ENCODE data around the gene ORMDL1. TPM values are rescaled to one million over a fixed set of nuclear protein-coding genes. Genes with fewer than 3 reads are reported as not detected.
"Not testable (repeated sequence)": the region's sequence is repeated elsewhere in the genome, so short reads cannot be mapped to it uniquely, and the experiment has no call there.

Gene ORMDL1
- total RNA-seq, 1 donor from 2014 or later = 24.5 TPM

DNA sequence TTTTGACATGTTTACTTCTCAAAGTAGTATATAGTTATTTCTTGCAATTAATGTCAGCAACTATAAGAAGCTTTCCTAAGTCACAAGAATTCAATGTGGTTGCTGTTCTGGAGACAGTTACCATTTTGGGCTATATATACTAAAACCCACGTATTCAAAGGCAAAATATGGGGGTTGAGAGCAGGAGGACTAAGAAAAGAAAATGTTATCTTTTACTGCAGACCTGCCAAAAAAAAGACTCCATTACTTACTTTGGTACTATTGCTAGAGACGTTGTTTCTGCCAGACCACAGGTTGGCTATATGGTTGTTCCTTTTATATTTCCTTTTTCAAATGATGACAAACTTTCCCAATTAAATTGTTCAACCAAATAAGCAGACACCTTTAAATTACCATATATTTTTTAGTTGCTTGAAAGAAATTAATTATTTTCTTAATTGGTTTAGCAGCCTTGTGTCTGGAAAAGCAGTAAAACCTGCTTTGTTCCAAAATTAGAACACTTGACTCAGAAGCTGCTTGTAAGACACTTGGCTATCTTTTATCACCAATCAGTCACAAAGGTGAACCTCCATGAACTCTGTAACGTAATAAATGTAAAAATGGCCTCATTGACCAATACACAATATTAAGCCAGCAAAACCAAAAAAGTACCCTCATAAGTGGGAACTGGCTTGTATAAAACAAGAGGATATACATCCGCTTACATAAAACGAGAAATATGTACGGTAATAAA, 13.4 kb downstream of the ORMDL1 start:
- no peak for ATAC-seq

DNA sequence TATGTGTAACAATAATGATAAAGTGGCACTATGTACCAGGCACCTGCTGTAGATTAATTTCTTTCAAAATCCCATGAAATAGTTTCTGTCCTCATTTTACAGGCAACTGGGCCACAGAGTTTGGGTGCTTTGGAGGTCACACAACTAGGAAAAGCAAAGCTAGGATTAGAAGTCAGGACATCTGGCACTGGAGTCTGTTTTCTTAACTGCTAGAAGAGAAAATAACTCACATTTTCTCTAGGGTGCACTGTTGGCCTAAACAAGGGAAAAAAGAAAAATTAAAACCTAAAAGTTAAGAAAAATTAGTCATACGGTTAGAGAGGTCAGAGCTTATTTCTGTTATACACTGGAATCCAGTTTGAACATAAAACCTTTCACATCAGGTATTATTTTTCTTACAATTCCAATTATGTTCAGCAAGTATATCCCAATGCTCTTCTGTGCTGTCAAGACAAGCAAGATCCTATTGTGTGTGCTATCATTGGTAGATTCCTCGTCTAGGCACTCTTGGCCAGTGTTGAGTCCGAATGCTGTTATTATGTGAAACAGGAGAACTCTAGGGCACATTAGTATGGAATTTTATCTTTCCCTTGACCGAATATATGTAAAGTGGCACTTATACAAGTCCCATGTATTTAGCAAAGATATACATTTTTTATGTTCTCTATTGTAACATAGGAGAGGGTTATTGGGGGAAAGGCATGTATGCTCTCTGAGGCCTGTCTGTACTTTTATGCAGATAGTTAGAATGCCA, 20.1 kb downstream of the ORMDL1 start:
- ATAC-seq = no peak

DNA sequence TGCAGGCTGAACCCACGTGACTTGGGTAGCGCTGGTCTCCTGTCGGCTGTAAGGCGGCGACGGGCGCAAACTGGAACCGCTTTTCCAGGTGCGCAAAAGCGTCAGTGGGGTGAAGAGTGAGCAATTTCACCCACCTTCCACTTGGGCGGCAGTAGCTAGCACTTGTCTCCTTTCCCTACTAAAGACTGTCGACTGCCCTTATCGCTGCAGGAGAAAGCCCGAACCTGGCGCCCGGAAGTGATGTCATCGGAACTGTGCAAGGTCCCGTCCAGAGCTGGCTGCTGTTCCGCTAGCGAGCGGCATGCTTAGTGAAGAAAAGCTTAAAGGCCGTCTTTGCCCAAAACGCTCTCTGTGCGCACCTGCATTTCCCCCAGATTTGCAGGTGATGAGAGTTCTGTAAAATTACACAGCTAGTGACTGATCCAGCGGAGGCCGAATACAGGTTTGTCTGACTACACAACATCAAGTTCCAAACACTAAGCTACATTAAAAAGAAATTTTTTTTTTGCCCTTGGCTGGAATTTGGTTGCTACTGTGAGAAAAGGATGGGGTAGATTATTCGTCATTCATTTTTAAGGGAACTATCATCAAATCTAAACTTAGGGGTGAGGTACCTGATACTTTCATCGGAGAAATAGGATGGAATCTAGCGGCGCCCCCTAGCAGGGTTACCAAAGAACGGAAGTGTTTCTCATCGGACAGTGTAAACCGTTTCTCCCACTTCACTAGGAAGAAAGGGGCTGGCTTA, 21.4 kb downstream of the ORMDL1 start, which contains the start of gene OSGEPL1:
OSGEPL1 (minus strand) TSS at position 242 of the 748 bp plus-strand sequence. CDS start 1,152 bp downstream, outside the sequence.
- ATAC-seq = peak; percentile 99

DNA sequence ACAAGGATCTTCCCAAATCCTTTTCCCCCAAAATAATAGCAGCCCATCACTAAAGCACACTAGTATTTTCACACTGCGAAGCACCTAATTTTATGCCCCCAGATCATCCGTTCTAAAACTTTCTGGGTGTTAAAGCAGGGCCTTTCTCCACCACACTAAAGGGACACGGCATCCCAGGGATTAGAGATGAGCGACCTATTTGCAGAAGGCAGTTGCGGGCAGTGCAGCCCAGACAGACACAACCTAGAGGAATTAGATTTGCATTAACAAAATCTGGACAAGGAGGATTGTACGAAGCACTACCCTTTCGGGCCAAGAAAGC, 21.9 kb downstream of the ORMDL1 start:
- ATAC-seq = no peak

DNA sequence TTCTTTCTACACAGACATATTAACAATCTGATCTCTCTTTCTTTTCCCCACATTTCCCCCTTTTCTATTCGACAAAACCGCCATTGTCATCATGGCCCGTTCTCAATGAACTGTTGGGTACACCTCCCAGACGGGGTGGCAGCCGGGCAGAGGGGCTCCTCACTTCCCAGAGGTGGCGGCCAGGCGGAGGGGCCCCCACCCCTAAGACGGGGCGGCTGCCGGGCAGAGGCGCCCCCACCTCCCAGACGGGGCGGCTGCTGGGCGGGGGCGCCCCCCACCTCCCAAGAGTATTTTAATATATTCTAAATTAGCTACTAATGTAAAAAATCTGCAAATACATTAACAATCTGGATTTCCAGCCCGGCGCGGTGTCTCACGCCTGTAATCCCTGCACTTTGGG, 24.0 kb downstream of the ORMDL1 start:
- ATAC-seq = not testable (repeated sequence)

DNA sequence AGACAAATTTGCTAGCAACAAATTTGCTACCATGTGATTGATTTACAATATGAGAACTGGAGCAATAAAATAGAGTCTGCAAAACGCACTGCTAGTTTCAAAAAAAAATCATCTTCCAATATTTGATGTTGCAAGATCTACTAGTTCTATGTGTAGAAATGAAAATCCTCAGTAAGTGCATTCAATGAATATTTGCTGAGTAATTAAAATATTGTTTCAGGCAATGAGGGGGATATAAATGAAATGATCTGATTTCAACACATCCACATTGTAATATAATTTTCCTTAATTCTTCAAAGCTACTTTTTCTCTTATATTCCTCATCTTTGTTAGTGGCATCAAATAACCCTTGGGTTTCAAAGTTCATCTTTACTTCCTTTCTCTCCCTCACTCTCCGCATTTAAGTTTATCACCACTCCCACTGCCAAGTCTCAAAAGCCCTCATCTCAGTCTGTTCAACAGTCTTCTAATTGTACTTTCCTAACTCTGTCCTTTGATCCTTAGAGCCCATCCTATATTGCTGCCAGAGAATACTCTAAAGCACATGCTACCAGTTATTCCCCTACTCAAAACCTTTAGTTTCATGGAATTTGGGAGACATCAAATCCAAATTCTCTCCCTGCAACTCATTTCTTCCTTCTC, 27.7 kb downstream of the ORMDL1 start:
- ATAC-seq = no peak

DNA sequence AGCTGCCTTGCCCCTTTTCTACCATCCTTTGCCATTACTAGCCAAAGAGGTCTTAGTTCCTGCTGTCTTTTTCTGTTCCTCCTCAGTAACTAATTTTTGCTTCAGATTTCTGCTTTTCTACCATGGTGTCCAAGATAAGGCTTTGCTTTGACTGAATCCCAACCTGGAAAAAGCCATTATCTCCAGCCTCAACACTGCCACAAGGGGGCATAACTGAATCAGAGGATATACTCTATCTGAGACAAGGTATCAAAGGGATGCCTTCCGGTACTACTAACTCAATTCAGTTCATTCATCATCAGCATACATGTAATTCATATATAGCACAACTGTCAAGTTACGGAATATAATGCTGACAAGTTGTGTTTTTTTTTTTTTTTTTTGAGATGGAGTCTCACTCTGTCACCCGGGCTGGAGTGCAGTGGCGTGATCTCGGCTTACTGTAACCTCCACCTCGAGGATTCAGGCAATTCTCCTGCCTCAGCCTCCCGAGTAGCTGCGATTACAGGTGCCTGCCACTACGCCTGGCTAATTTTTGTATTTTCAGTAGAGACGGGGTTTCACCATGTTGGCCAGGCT, 33.0 kb downstream of the ORMDL1 start:
- ATAC-seq = peak; percentile 60

DNA sequence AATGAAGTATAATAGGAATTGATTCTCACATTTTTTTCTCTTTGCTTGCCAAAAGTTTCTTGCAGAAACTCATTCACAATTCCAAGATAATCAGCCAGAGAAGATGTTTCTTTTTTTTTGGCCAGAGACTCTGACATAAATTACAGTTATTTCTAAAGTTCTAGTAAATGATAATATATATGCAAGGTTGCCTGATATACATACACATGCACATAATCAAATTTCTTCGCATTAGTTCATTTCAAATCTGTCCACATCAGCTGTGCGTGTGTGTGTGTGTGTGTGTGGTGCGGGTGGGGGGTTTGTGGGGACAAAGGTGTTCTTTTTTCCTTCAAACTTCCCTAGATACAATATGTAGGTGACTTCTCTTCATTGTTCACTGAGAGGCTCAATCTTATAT, 54.7 kb downstream of the ORMDL1 start:
- ATAC-seq = no peak

DNA sequence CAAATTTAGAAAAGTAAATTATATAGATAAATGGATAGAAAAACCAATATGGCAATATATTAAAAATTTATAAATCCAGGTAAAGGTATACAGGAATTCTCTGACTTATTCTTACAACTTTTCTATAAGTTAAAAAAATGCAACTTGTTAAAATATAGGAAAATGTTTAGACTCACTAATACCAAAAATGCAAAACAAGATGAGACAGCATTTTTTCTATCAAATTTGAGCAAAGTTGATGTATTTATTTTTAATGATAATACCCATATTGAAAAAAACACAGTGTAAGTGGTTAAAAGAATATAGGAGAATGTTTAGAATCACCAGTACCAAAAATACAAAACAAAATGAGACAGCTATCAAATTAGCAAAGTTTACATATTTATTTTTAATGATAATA, 57.3 kb downstream of the ORMDL1 start:
- ATAC-seq = no peak

DNA sequence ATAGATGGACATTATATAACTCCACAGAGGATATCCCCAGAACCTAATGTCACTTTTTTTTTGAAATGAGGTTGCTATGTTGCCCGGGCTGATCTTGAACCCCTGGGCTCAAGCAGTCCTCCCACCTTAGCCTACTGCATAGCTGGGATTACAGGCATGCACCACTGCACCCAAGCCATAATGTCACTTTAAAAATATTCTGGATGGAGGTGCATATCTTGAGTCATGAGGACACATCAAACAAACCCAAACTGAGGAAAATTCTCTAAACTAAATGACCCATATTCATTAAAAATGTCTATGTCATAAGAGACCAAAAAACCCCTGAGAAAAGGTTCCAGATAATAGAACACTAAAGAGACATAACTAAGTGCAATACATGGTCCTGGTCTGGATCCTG, 57.9 kb downstream of the ORMDL1 start:
- ATAC-seq = no peak

DNA sequence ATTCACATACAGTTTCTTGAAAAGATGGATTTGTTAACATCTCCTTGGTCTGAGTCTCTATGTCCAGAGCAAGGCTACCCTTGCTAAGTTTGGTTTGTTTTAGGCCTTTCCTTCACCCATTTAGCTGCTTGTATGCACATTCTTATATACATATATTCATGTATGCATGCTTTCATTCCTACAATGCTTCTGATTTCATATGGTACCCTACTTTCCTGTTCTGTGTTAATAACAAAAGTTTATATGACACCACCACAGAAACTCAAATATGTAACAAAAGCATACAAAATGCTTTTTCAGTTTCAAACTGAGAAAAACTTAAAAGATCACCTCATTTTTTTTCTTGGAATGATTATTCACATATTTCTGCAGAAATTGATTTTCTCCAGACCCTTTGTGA, 60.9 kb downstream of the ORMDL1 start:
- no peak for ATAC-seq

Other genes with a start within 250 kb of the ORMDL1 start
- 11.8 TPM for gene SLC40A1, start 203.6 kb downstream of the ORMDL1 start, total RNA-seq
- 20.0 TPM for gene ASNSD1, start 122.9 kb downstream of the ORMDL1 start, total RNA-seq
- gene ANKAR, start 109.7 kb downstream of the ORMDL1 start, total RNA-seq = 2.7 TPM
- 3.7 TPM for gene OSGEPL1, start 21.5 kb downstream of the ORMDL1 start, total RNA-seq
- 12.8 TPM for gene PMS1, start 111 bp upstream of the ORMDL1 start, total RNA-seq

Data from esophagus mucosa (tissue), 1 donor.